ENCODE data around the gene JUNB. TPM values are rescaled to one million over a fixed set of nuclear protein-coding genes. Genes with fewer than 3 reads are reported as not detected.

The JUNB gene
- total and polyA plus RNA-seq, 4 donors: 111 to 689 (median 163) TPM

GRCh38 chr19:12788042-12788681 lies 3.1 kb upstream of the JUNB start:
- H3K4me1 ChIP-seq (ENCODE audit: control insufficient read depth in 5 of 5, insufficient read depth in 5 of 5, low read length in 5 of 5): peaks cover 0 to 82% (median 40%) of the 10 kb centered on the region in 5 donors
- WGBS, 2 donors: 46 to 70% methylated on average over 4 of the region's 4 CpGs
- no peak for TF ChIP-seq CTCF (IDR thresholded peaks at IDR 0.05; ENCODE audit: control extremely low read depth, extremely low read depth)
- no peaks in the 10 kb centered on the region for H3K27me3 ChIP-seq (ENCODE audit: control insufficient read depth in 3 of 3, insufficient read depth in 3 of 3, low read length in 2 of 3)
- no peak overlapping the region for H3K4me3 ChIP-seq
- H3K36me3 ChIP-seq (ENCODE audit: control insufficient read depth in 4 of 4, insufficient read depth in 4 of 4, low read length in 4 of 4): no peaks in the 10 kb centered on the region
- DNase-seq: peak; percentile 41 to 90 (median 82)
- H3K9me3 ChIP-seq (ENCODE audit: control insufficient read depth in 4 of 4, insufficient read depth in 3 of 4, low read length in 3 of 4): no peaks in the 10 kb centered on the region
- peak overlapping the region in 1 of 2 donors; percentile 34 for H3K9ac ChIP-seq (ENCODE audit: insufficient read depth in 1 of 2, low read length in 2 of 2)
- ATAC-seq (ENCODE audit: insufficient read depth, low FRiP score): no peak
- peak overlapping the region; percentile 98 to 100 for H3K27ac ChIP-seq (ENCODE audit: low read depth in 1 of 2, low read length in 1 of 2)

DNA sequence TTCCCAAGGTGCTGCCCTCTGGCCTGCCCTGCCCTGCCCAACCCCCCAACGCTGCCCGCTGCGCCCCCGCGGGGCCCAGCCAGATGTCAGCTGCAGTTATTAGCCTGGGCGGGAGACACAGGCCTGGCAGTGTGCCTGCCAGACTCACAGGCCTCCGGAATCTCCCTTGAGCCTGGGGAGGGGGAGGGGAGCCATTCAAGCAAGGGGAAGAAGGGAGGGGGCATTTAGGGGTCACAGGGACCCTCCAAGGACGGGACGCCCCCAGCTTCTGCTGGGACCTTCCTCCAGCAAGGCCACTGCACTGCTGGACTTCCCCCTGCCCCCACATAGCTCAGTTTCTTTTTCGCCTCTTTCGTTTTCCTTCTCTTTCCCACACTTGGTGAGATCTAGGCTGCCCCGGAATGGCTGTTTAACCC lies 2.6 kb upstream of the JUNB start:
- H3K36me3 ChIP-seq (ENCODE audit: control insufficient read depth in 4 of 4, insufficient read depth in 4 of 4, low read length in 4 of 4): no peaks in the 10 kb centered on the region
- H3K27ac ChIP-seq (ENCODE audit: low read depth in 1 of 2, low read length in 1 of 2): peak overlapping the region; percentile 98 to 100
- H3K27me3 ChIP-seq (ENCODE audit: control insufficient read depth in 3 of 3, insufficient read depth in 3 of 3, low read length in 2 of 3): no peaks in the 10 kb centered on the region
- 0 to 1% methylated on average over 12 of the region's 12 CpGs for WGBS, 2 donors
- ATAC-seq (ENCODE audit: insufficient read depth, low FRiP score) (no peak), DNase-seq (peak; percentile 88 to 94 (median 91))
- H3K4me3 ChIP-seq: no peak overlapping the region
- H3K9me3 ChIP-seq (ENCODE audit: control insufficient read depth in 4 of 4, insufficient read depth in 3 of 4, low read length in 3 of 4): no peaks in the 10 kb centered on the region
- peak overlapping the region in 1 of 2 donors; percentile 67 for H3K9ac ChIP-seq (ENCODE audit: insufficient read depth in 1 of 2, low read length in 2 of 2)
- no peak for TF ChIP-seq CTCF (IDR thresholded peaks at IDR 0.05; ENCODE audit: control extremely low read depth, extremely low read depth)
- H3K4me1 ChIP-seq (ENCODE audit: control insufficient read depth in 5 of 5, insufficient read depth in 5 of 5, low read length in 5 of 5): peaks cover 0 to 79% (median 40%) of the 10 kb centered on the region in 5 donors

DNA sequence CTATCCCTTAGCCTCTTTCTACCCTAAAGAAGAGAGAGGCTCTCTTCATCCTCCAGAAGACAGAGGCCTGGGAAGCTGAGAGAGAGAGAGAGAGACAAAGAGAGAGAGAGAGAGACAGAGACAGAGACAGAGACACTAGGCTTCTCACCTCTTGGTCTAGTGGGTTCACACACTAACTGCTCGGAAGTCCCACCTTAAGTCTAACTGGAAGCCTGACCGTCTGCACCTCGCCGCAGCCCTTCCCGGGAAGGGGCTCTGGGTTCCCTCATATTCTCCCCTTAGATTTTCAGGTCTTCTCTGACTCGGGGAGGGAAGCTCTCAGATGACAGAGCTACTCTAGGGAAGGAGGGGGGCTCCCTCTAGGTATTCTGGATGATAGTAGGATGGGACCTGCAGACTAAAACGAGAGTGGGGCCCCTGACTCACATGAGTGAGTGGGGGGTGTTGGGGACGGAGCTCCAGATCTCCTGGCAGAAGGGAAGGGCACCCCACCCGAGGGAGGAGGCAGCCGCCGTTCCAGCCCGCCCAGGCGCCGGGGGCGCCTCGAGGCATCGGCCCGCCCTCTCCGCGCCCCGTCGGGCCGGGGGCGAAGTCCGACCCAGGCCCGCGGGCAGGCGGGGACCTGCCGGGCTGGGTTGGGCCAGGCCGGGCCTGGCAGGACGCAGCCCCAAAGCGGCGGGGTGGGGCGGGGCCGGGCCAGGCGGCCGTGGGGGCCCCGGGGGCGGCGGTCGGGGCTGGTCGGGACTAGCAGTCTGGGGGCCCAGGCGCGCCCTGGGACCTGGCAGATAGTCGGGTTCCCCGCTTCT lies 2.0 kb upstream of the JUNB start:
- Histone ChIP-seq H3K4me3 (peak overlapping the region; percentile 50), H3K4me1 (ENCODE audit: control insufficient read depth in 5 of 5, insufficient read depth in 5 of 5, low read length in 5 of 5) (peaks cover 0 to 79% (median 38%) of the 10 kb centered on the region in 5 donors), H3K27me3 (ENCODE audit: control insufficient read depth in 3 of 3, insufficient read depth in 3 of 3, low read length in 2 of 3) (no peaks in the 10 kb centered on the region), H3K9ac (ENCODE audit: insufficient read depth in 1 of 2, low read length in 2 of 2) (peak overlapping the region; percentile 25 to 67), H3K9me3 (ENCODE audit: control insufficient read depth in 4 of 4, insufficient read depth in 3 of 4, low read length in 3 of 4) (no peaks in the 10 kb centered on the region), H3K36me3 (ENCODE audit: control insufficient read depth in 4 of 4, insufficient read depth in 4 of 4, low read length in 4 of 4) (no peaks in the 10 kb centered on the region), H3K27ac (ENCODE audit: low read depth in 1 of 2, low read length in 1 of 2) (peak overlapping the region; percentile 98 to 100)
- DNase-seq: peak in 1 of 3 donors; percentile 54
- WGBS, 2 donors: 1% methylated on average over 17 to 46 of the region's 46 CpGs
- TF ChIP-seq CTCF (IDR thresholded peaks at IDR 0.05; ENCODE audit: control extremely low read depth, extremely low read depth): no peak
- ATAC-seq (ENCODE audit: insufficient read depth, low FRiP score): no peak
